SK-N-SH (cell line): Measurements from ENCODE around the gene ITGB6. TPM values are rescaled to one million over a fixed set of nuclear protein-coding genes. Genes with fewer than 3 reads are reported as not detected.

Source experiments
- CTCF ChIA-PET: fragments of 300-600, 350-600 bp; formaldehyde crosslinking; extraction: SDS; loops from one replicate; lab custom pipeline; 2021; lab: Yijun Ruan, JAX
- POLR2A ChIA-PET: fragments of 350-600 bp; sonication (Branson Sonifier 250); formaldehyde crosslinking; extraction: SDS; loops from one replicate; lab custom pipeline; 2020; ENCODE audit warnings: antibody characterized with exemption, inconsistent platforms; lab: Yijun Ruan, JAX
- DNase-seq: peaks from one replicate; pipeline ENCODE4 v3.0.0; 2012
- H2AFZ ChIP-seq: fragments of 200-600 bp; sonication (generic); 2 replicates; pipeline ENCODE4 v1.8.1; 2016; ENCODE audit warnings: antibody characterized with exemption, mild to moderate bottlenecking, low read depth
- H3F3A ChIP-seq: fragments of 200-600 bp; sonication (generic); replicated peaks from 2 replicates; pipeline ENCODE3; 2016; ENCODE audit warnings: antibody characterized with exemption, mild to moderate bottlenecking; ENCODE audit not compliant: insufficient read depth
- H3K27ac ChIP-seq, 2 experiments: fragments of 200-500 bp in 1 of 2; fragments of 200-600 bp in 1 of 2; sonication (Bioruptor generic) in 1 of 2; sonication (generic), shearing (Covaris generic) in 1 of 2; 2 replicates each; pipeline versions ENCODE4 v1.5.1 to v1.6.1; 2014 to 2016; ENCODE audit warnings: low read depth in 2 of 2, inconsistent platforms in 1 of 2, low read length in 1 of 2, mild to moderate bottlenecking in 1 of 2, mixed read lengths in 1 of 2
- H3K27me3 ChIP-seq: fragments of 200-600 bp; sonication (generic), shearing (Covaris generic); 2 replicates; pipeline ENCODE4 v1.6.1; 2016; ENCODE audit warnings: mixed run types; ENCODE audit not compliant: insufficient read depth
- H3K36me3 ChIP-seq, 2 experiments: fragments of 200-500 bp in 1 of 2; fragments of 200-600 bp in 1 of 2; sonication (Bioruptor generic) in 1 of 2; sonication (generic) in 1 of 2; replicated peaks in 1 of 2; 2 replicates each; pipeline versions ENCODE3 to v1.5.1; 2014 to 2016; ENCODE audit warnings: low read length in 1 of 2, mild to moderate bottlenecking in 1 of 2; ENCODE audit not compliant: insufficient read depth in 2 of 2, control insufficient read depth in 1 of 2
- H3K4me1 ChIP-seq, 2 experiments: fragments of 200-500 bp in 1 of 2; fragments of 200-600 bp in 1 of 2; sonication (Bioruptor generic) in 1 of 2; sonication (generic), shearing (Covaris generic) in 1 of 2; 2 replicates each; pipeline versions ENCODE4 v1.5.1 to v1.6.1; 2014 to 2016; ENCODE audit warnings: low read depth in 1 of 2, low read length in 1 of 2, mixed run types in 1 of 2; ENCODE audit not compliant: insufficient read depth in 2 of 2, control insufficient read depth in 1 of 2
- H3K4me2 ChIP-seq: fragments of 200-600 bp; sonication (generic), shearing (Covaris generic); 2 replicates; pipeline ENCODE4 v1.6.1; 2017; ENCODE audit warnings: mixed run types
- H3K4me3 ChIP-seq, 2 experiments: fragments of 200-500 bp in 1 of 2; fragments of 200-600 bp in 1 of 2; sonication (Bioruptor generic) in 1 of 2; sonication (generic), shearing (Covaris generic) in 1 of 2; 2 replicates each; pipeline versions ENCODE4 v1.5.1 to v1.8.1; 2014 to 2016; ENCODE audit warnings: low read depth in 2 of 2, inconsistent platforms in 1 of 2, low read length in 1 of 2, mild to moderate bottlenecking in 1 of 2, mixed read lengths in 1 of 2, moderate library complexity in 1 of 2
- H3K79me2 ChIP-seq: fragments of 200-600 bp; sonication (generic); 2 replicates; pipeline ENCODE4 v1.8.1; 2017; ENCODE audit warnings: mild to moderate bottlenecking; ENCODE audit not compliant: insufficient read depth
- H3K9ac ChIP-seq: fragments of 200-600 bp; sonication (generic); 2 replicates; pipeline ENCODE4 v1.6.1; 2017; ENCODE audit warnings: mixed run types
- H3K9me2 ChIP-seq: fragments of 200-600 bp; sonication (generic); 2 replicates; pipeline ENCODE4 v1.6.1; 2017; ENCODE audit warnings: mixed run types
- H3K9me3 ChIP-seq: fragments of 200-600 bp; sonication (generic); 2 replicates; pipeline ENCODE4 v1.6.1; 2017; ENCODE audit warnings: mixed run types, mild to moderate bottlenecking, moderate library complexity
- H4K20me1 ChIP-seq: fragments of 200-600 bp; sonication (generic); 2 replicates; pipeline ENCODE4 v1.6.1; 2017; ENCODE audit warnings: mild to moderate bottlenecking, mixed run types; ENCODE audit not compliant: insufficient read depth
- CHD2 ChIP-seq: fragments of 150-350 bp; IDR thresholded peaks from 2 replicates; pipeline ENCODE4 v1.6.1; 2018; ENCODE audit warnings: low read length; ENCODE audit not compliant: partially characterized antibody
- POLR2AphosphoS5 ChIP-seq: IDR thresholded peaks from 2 replicates; pipeline ENCODE4 v1.6.1; 2012; ENCODE audit warnings: low read depth, low read length
- RCOR1 ChIP-seq: fragments of 150-350 bp; IDR thresholded peaks from 2 replicates; pipeline ENCODE4 v1.6.1; 2017; ENCODE audit warnings: antibody characterized with exemption, low read length
- RFX5 ChIP-seq: IDR thresholded peaks from 2 replicates; pipeline ENCODE4 v1.6.1; 2012; ENCODE audit warnings: mild to moderate bottlenecking, improper control_type of control experiment, low read length
- SMC3 ChIP-seq: IDR thresholded peaks from 2 replicates; pipeline ENCODE4 v1.6.1; 2012; ENCODE audit warnings: low read depth, low read length, improper control_type of control experiment
- TEAD4 ChIP-seq: IDR thresholded peaks from 2 replicates; pipeline ENCODE4 v1.4.0; 2012; ENCODE audit warnings: mild to moderate bottlenecking, borderline replicate concordance; ENCODE audit not compliant: insufficient read depth
- YY1 ChIP-seq: IDR thresholded peaks from 2 replicates; pipeline ENCODE4 v1.4.0; 2012; ENCODE audit warnings: low read depth, mild to moderate bottlenecking
- WGBS: methylation state at CpG from one replicate; pipeline ENCODE4 v1.1.6; 2017; ENCODE audit warnings: low lambda C conversion rate; 5-methylcytosine and 5-hydroxymethylcytosine counted together
- polyA plus RNA-seq, 3 experiments: library from polyadenylated mRNA; depleted of rRNA; stranded (reverse); fragments of >200 nt; gene quantifications; 2 replicates each; pipeline ENCODE4 v1.2.3, GENCODE V29; 2012
- TF ChIP-seq, protein P1 (sequence below): fragments of 150-350 bp; IDR thresholded peaks from 2 replicates; pipeline ENCODE4 v1.6.1; 2016; ENCODE audit warnings: mild to moderate bottlenecking, low read depth, low read length
- TF ChIP-seq, protein P2 (sequence below): fragments of 200-600 bp; sonication (generic); IDR thresholded peaks from 2 replicates; pipeline ENCODE4 v1.6.1; 2017; ENCODE audit warnings: antibody characterized with exemption, mild to moderate bottlenecking, moderate library complexity
- TF ChIP-seq, protein P3 (sequence below): fragments of 150-350 bp; IDR thresholded peaks from 2 replicates; pipeline ENCODE4 v1.6.1; 2017; ENCODE audit warnings: antibody characterized with exemption, low read length, low read depth, borderline replicate concordance

Gene ITGB6
- polyA plus RNA-seq, 1 of the 3 experiments (the other 2 are of a cell fraction), result 0.10 TPM

DNA sequence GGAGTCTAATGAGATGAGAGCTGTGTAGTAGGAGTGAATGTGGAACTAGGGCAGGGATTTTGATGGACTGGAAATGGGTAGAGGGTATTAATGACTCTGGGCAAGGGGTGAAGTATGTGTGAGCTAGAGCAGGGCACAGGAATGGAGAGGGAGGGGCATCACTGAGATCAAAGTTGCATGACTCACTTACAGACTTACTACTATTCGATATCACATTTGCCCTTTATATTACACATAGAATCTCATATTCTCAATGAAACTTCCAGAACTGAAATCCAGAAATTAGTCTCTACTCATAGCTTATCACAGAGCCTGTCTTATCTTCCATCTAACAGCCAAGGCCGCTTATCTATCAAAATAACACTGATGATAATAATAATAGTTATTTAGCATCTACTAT, 20.0 kb upstream of the ITGB6 start:
- no peak overlapping the region for H3K9ac ChIP-seq
- H3K27me3 ChIP-seq, result no peaks in the 10 kb centered on the region
- TF ChIP-seq, protein P1, sequence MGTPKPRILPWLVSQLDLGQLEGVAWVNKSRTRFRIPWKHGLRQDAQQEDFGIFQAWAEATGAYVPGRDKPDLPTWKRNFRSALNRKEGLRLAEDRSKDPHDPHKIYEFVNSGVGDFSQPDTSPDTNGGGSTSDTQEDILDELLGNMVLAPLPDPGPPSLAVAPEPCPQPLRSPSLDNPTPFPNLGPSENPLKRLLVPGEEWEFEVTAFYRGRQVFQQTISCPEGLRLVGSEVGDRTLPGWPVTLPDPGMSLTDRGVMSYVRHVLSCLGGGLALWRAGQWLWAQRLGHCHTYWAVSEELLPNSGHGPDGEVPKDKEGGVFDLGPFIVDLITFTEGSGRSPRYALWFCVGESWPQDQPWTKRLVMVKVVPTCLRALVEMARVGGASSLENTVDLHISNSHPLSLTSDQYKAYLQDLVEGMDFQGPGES, result no peak
- TF ChIP-seq, protein P2, sequence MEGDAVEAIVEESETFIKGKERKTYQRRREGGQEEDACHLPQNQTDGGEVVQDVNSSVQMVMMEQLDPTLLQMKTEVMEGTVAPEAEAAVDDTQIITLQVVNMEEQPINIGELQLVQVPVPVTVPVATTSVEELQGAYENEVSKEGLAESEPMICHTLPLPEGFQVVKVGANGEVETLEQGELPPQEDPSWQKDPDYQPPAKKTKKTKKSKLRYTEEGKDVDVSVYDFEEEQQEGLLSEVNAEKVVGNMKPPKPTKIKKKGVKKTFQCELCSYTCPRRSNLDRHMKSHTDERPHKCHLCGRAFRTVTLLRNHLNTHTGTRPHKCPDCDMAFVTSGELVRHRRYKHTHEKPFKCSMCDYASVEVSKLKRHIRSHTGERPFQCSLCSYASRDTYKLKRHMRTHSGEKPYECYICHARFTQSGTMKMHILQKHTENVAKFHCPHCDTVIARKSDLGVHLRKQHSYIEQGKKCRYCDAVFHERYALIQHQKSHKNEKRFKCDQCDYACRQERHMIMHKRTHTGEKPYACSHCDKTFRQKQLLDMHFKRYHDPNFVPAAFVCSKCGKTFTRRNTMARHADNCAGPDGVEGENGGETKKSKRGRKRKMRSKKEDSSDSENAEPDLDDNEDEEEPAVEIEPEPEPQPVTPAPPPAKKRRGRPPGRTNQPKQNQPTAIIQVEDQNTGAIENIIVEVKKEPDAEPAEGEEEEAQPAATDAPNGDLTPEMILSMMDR, result no peak
- TF ChIP-seq CHD2, result no peak
- no peak for TF ChIP-seq YY1
- no peak for TF ChIP-seq SMC3
- TF ChIP-seq, protein P3, sequence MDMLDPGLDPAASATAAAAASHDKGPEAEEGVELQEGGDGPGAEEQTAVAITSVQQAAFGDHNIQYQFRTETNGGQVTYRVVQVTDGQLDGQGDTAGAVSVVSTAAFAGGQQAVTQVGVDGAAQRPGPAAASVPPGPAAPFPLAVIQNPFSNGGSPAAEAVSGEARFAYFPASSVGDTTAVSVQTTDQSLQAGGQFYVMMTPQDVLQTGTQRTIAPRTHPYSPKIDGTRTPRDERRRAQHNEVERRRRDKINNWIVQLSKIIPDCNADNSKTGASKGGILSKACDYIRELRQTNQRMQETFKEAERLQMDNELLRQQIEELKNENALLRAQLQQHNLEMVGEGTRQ, result no peak
- TF ChIP-seq POLR2AphosphoS5, result no peak
- no peak for TF ChIP-seq RCOR1
- no peak for TF ChIP-seq TEAD4
- TF ChIP-seq RFX5, result no peak
- TF ChIP-seq, all 33 proteins: peak for 0
- Histone ChIP-seq H3K79me2 (no peaks in the 10 kb centered on the region), H3K4me3 (no peak overlapping the region), H3K4me1 (peaks cover 17 to 49% of the 10 kb centered on the region in 2 experiments), H3K27ac (0 out of 4 replicates have a peak overlapping the region, but pooled peaks of 1 of the 2 experiments have one; percentile 25), H4K20me1 (no peaks in the 10 kb centered on the region), H3K4me2 (no peak overlapping the region), H3K36me3 (no peaks in the 10 kb centered on the region), H3K9me3 (no peaks in the 10 kb centered on the region), H3F3A (peaks cover 17% of the 10 kb centered on the region), H2AFZ (no peak overlapping the region), H3K9me2 (no peaks in the 10 kb centered on the region)
- DNase-seq, result no peak
- WGBS, result 66% methylated on average over 2 of the region's 2 CpGs
- CTCF ChIA-PET, result interaction anchor here (1.1 kb wide), 1 partner anchor 32 kb away, joined by 3 read pairs; no protein-coding TSS in a partner anchor
- POLR2A ChIA-PET, result interaction anchor here (0.6 kb wide), 1 partner anchor 168 kb away, joined by 6 read pairs; no protein-coding TSS in a partner anchor
